Transverse colon (tissue), 4 donors: ENCODE measurements around the gene HSCB. TPM values are rescaled to one million over a fixed set of nuclear protein-coding genes. Genes with fewer than 3 reads are reported as not detected.

Experiments used
- DNase-seq: peaks from one replicate; pipeline ENCODE4 v3.0.0-alpha.2; 2019
- H3K27ac ChIP-seq, 4 donors: fragments of 200-600 bp; sonication (generic); 2 replicates each; pipeline ENCODE4 v1.5.1; 2016 to 2018; ENCODE audit warnings: inconsistent platforms in 4 of 4
- H3K27me3 ChIP-seq: fragments of 200-600 bp; sonication (generic); 2 replicates; pipeline ENCODE4 v1.5.1; 2017; ENCODE audit warnings: inconsistent platforms
- H3K36me3 ChIP-seq, 4 donors: fragments of 200-600 bp; sonication (generic); 2 replicates each; pipeline ENCODE4 v1.5.1; 2017 to 2019; ENCODE audit warnings: inconsistent platforms in 4 of 4
- H3K4me1 ChIP-seq, 4 donors: fragments of 200-600 bp; sonication (generic); 2 replicates each; pipeline ENCODE4 v1.5.1; 2017 to 2020; ENCODE audit warnings: inconsistent platforms in 4 of 4
- H3K4me3 ChIP-seq, 4 donors: fragments of 200-600 bp; sonication (generic); 1 replicate in 1 of 4; 2 replicates in 3 of 4; pipeline versions ENCODE4 v1.5.1 to v1.6.1; 2017 to 2019; ENCODE audit warnings: inconsistent platforms in 4 of 4
- H3K9me3 ChIP-seq, 2 donors: fragments of 200-600 bp; sonication (generic); 2 replicates each; pipeline ENCODE4 v1.5.1; 2017 to 2019; ENCODE audit warnings: inconsistent platforms in 2 of 2
- CTCF ChIP-seq, 5 experiments: fragments of 200-600 bp in 3 of 5; fragments of 450-650 bp in 2 of 5; sonication (generic) in 3 of 5; IDR thresholded peaks; 1 replicate in 2 of 5; 2 replicates in 3 of 5; pipeline ENCODE4 v1.5.1; 2016 to 2017; ENCODE audit warnings: antibody characterized with exemption in 5 of 5, inconsistent platforms in 3 of 5, mild to moderate bottlenecking in 2 of 5, moderate library complexity in 1 of 5
- EP300 ChIP-seq: sonication (generic); formaldehyde crosslinking; IDR thresholded peaks from one replicate; pipeline ENCODE4 v1.6.1; 2017; ENCODE audit warnings: antibody characterized with exemption, low read depth
- POLR2A ChIP-seq: fragments of 450-650 bp; IDR thresholded peaks from one replicate; pipeline ENCODE4 v1.6.1; 2016; ENCODE audit warnings: antibody characterized with exemption, mild to moderate bottlenecking, moderate library complexity
- POLR2AphosphoS5 ChIP-seq, 3 donors: sonication (generic); formaldehyde crosslinking; IDR thresholded peaks; one replicate each; pipeline ENCODE4 v1.6.1; 2016; ENCODE audit warnings: antibody characterized with exemption in 3 of 3
- WGBS, 2 donors: methylation state at CpG; one replicate each; pipeline ENCODE4 v1.1.5; 2018; ENCODE audit warnings: low coverage in 1 of 2; 5-methylcytosine and 5-hydroxymethylcytosine counted together
- in situ Hi-C, 4 donors: fragments of 200-750 bp; cut with MboI; loops; one replicate each; pipeline versions ENCODE4 v1.15.0 to v1.15.1; 2017; ENCODE audit warnings: low sequenced_read_pairs in 3 of 4, low pct_ligation_motif_present in 1 of 4, low pct_unique_long_range_greater_than_20kb in 1 of 4
- intact Hi-C: fragments of 100-400 bp; cut with DNase I; formaldehyde crosslinking; loops from one replicate; pipeline ENCODE4 v1.15.1; 2023; ENCODE audit warnings: low total_unique reads
- total RNA-seq, 4 donors: library from RNA; depleted of rRNA; stranded (reverse); fragments of >200 nt; gene quantifications; one replicate each; pipeline ENCODE4 v1.1.0, GENCODE V29; 2016

The HSCB gene
- total RNA-seq, 4 donors from 2014 or later: 2.6 to 25.3 (median 20.5) TPM

- intact Hi-C loops (no loop called here), in situ Hi-C loops (no loop called here)
- 81 to 96% methylated on average over 5 to 6 of the region's 6 CpGs for WGBS, 2 donors
- no peak for DNase-seq
- Histone ChIP-seq H3K4me1 (peaks cover 0 to 8% (median 0%) of the 10 kb centered on the region in 4 donors), H3K9me3 (no peaks in the 10 kb centered on the region), H3K36me3 (no peaks in the 10 kb centered on the region), H3K27ac (no peak overlapping the region), H3K27me3 (no peaks in the 10 kb centered on the region), H3K4me3 (no peak overlapping the region)
- TF ChIP-seq EP300 (no peak), CTCF (IDR thresholded peaks at IDR 0.05) (no peak), POLR2A (no peak), POLR2AphosphoS5 (IDR thresholded peaks at IDR 0.05) (no peak)
Observed at GRCh38 chr22:28706845-28707244, 35.0 kb upstream of the HSCB start.

GRCh38 chr22:28710107-28710506 is 31.7 kb upstream of the HSCB start:
- Histone ChIP-seq H3K9me3 (no peaks in the 10 kb centered on the region), H3K4me3 (no peak overlapping the region), H3K27ac (peak overlapping the region; percentile 23 to 69 (median 50)), H3K27me3 (no peaks in the 10 kb centered on the region), H3K36me3 (no peaks in the 10 kb centered on the region), H3K4me1 (peaks cover 0 to 8% (median 0%) of the 10 kb centered on the region in 4 donors)
- in situ Hi-C loops: no loop called here
- no peak for DNase-seq
- no peak for TF ChIP-seq POLR2AphosphoS5 (IDR thresholded peaks at IDR 0.05)
- TF ChIP-seq CTCF (IDR thresholded peaks at IDR 0.05): no peak
- no peak for TF ChIP-seq EP300
- TF ChIP-seq POLR2A: no peak
- intact Hi-C loops: no loop called here

DNA sequence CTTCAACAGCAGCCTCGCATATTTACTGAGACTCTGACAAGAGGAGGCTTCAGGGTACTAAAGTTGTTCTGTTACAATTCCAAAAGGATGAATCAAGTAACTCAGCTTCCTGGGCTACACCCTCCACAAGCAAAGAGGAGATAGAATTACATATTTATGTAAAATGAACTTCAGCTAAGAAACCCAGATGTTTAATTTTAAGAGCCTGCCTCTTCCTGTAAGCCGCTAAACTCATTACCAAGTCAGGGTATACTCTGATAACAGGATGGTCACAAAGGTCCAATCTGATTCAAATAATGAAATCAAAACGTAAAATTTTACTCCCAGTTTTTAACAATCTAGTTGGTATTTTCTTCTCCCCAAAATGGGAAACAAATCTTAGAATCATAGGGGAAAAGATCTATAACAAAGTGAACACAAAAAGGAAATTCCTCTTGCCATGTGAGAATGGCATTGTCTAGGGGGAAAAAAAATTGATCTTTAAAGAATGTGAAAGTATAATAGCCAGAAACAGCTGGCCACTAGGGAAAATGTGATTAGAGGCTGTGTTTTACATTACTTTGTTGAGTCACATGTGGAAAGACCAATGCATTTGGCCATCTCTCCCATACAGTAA is 31.2 kb upstream of the HSCB start:
- intact Hi-C loops: no loop called here
- Histone ChIP-seq H3K27me3 (no peaks in the 10 kb centered on the region), H3K27ac (peak overlapping the region; percentile 38 to 69 (median 50)), H3K9me3 (no peaks in the 10 kb centered on the region), H3K36me3 (no peaks in the 10 kb centered on the region), H3K4me3 (no peak overlapping the region), H3K4me1 (peaks cover 0 to 8% (median 0%) of the 10 kb centered on the region in 4 donors)
- WGBS, 2 donors: 74 to 76% methylated on average over 2 to 3 of the region's 3 CpGs
- in situ Hi-C loops: no loop called here
- DNase-seq: no peak
- no peak for TF ChIP-seq CTCF (IDR thresholded peaks at IDR 0.05)
- no peak for TF ChIP-seq EP300
- TF ChIP-seq POLR2A: no peak
- no peak for TF ChIP-seq POLR2AphosphoS5 (IDR thresholded peaks at IDR 0.05)

- Histone ChIP-seq H3K27ac (peak overlapping the region; percentile 38 to 69 (median 50)), H3K9me3 (no peaks in the 10 kb centered on the region), H3K36me3 (no peaks in the 10 kb centered on the region), H3K4me3 (no peak overlapping the region), H3K4me1 (peaks cover 0 to 8% (median 0%) of the 10 kb centered on the region in 4 donors), H3K27me3 (no peaks in the 10 kb centered on the region)
- no peak for DNase-seq
- in situ Hi-C loops: no loop called here
- TF ChIP-seq POLR2A (no peak), CTCF (IDR thresholded peaks at IDR 0.05) (no peak), POLR2AphosphoS5 (IDR thresholded peaks at IDR 0.05) (no peak), EP300 (no peak)
- intact Hi-C loops: no loop called here
- WGBS, 2 donors: 62 to 70% methylated on average over 2 of the region's 2 CpGs
Observed at GRCh38 chr22:28711341-28711740, 30.5 kb upstream of the HSCB start.
